Thymus (tissue), 14 donors: ENCODE data around the gene CD1B. TPM values are rescaled to one million over a fixed set of nuclear protein-coding genes. Genes with fewer than 3 reads are reported as not detected.
A peak's percentile ranks its signal among the peaks of the same experiment; 100 is the strongest.
"Not testable (repeated sequence)": the region's sequence is repeated elsewhere in the genome, so short reads cannot be mapped to it uniquely, and the experiment has no call there.

Experiments
- DNase-seq, 9 donors: peaks; one replicate each; pipeline ENCODE4 v3.0.0-alpha.2; 2013; ENCODE audit warnings: low spot score in 9 of 9, low read depth in 6 of 9, missing footprints in 1 of 9
- H3K27ac ChIP-seq, 2 donors: one replicate each; pipeline ENCODE4 v1.5.1; 2013; ENCODE audit warnings: control low read depth in 1 of 2, low read depth in 1 of 2, low read length in 1 of 2, mild to moderate bottlenecking in 1 of 2, moderate library complexity in 1 of 2
- H3K27me3 ChIP-seq, 2 donors: one replicate each; pipeline ENCODE4 v1.5.1; 2013; ENCODE audit warnings: low read length in 1 of 2; ENCODE audit not compliant: control insufficient read depth in 2 of 2, insufficient read depth in 1 of 2
- H3K36me3 ChIP-seq, 2 donors: one replicate each; pipeline ENCODE4 v1.5.1; 2013; ENCODE audit warnings: low read length in 1 of 2, mild to moderate bottlenecking in 1 of 2, moderate library complexity in 1 of 2; ENCODE audit not compliant: control insufficient read depth in 2 of 2, insufficient read depth in 2 of 2
- H3K4me1 ChIP-seq, 2 donors: one replicate each; pipeline ENCODE4 v1.5.1; 2013; ENCODE audit warnings: low read length in 2 of 2; ENCODE audit not compliant: control insufficient read depth in 2 of 2, insufficient read depth in 2 of 2
- H3K4me3 ChIP-seq, 2 donors: one replicate each; pipeline ENCODE4 v1.5.1; 2013; ENCODE audit warnings: low read length in 2 of 2, control low read depth in 1 of 2, mild to moderate bottlenecking in 1 of 2
- H3K9me3 ChIP-seq, 2 donors: one replicate each; pipeline ENCODE4 v1.5.1; 2013; ENCODE audit warnings: low read length in 1 of 2, mild to moderate bottlenecking in 1 of 2; ENCODE audit not compliant: control insufficient read depth in 2 of 2, insufficient read depth in 1 of 2
- WGBS: extraction: QIAGEN DNeasy Blood & Tissue Kit; methylation state at CpG from one replicate; pipeline ENCODE4 v1.1.7; 2013; 5-methylcytosine and 5-hydroxymethylcytosine counted together
- long read RNA-seq, 10 donors: transcript quantifications; one replicate each; lab custom pipeline, GENCODE V29; 2026
- polyA plus RNA-seq: library from polyadenylated mRNA; stranded (reverse); fragments of 200-250 nt; gene quantifications from one replicate; pipeline ENCODE4 v1.2.3, GENCODE V29; 2013
- total RNA-seq: library from RNA; stranded (reverse); fragments of 120-200 nt; gene quantifications from one replicate; pipeline ENCODE4 v1.2.4, GENCODE V29; 2013
- donor health status: healthy.

Gene CD1B
- total RNA-seq (456 TPM), polyA plus RNA-seq (44.2 TPM)
- long read RNA-seq, donor 1, transcript CD1B-201 (6 exons, 1,395 nt): major isoform, 12 of 260 reads
- long read RNA-seq, donor 1, transcript CD1B-202 (5 exons, 1,024 nt): major isoform, 12 of 260 reads
- long read RNA-seq, donor 1, partial matches to known transcripts: 197 of 260 reads
- long read RNA-seq, donor 1, other reads (novel, unspliced or antisense): 39 of 260 reads
- long read RNA-seq, donor 2, transcript CD1B-202 (5 exons, 1,024 nt): minor isoform, 131 of 1,078 reads
- long read RNA-seq, donor 2, transcript CD1B-201 (6 exons, 1,395 nt): major isoform, 161 of 1,078 reads
- long read RNA-seq, donor 2, partial matches to known transcripts: 717 of 1,078 reads
- long read RNA-seq, donor 2, other reads (novel, unspliced or antisense): 69 of 1,078 reads
- long read RNA-seq, donor 3, transcript CD1B-202 (5 exons, 1,024 nt): minor isoform, 175 of 1,506 reads
- long read RNA-seq, donor 3, transcript CD1B-201 (6 exons, 1,395 nt): major isoform, 217 of 1,506 reads
- long read RNA-seq, donor 3, partial matches to known transcripts: 962 of 1,506 reads
- long read RNA-seq, donor 3, other reads (novel, unspliced or antisense): 152 of 1,506 reads
- long read RNA-seq, donor 4, transcript CD1B-201 (6 exons, 1,395 nt): major isoform, 29 of 190 reads
- long read RNA-seq, donor 4, transcript CD1B-202 (5 exons, 1,024 nt): minor isoform, 23 of 190 reads
- long read RNA-seq, donor 4, partial matches to known transcripts: 123 of 190 reads
- long read RNA-seq, donor 4, other reads (novel, unspliced or antisense): 15 of 190 reads
- long read RNA-seq, donor 5, transcript CD1B-202 (5 exons, 1,024 nt): minor isoform, 100 of 770 reads
- long read RNA-seq, donor 5, transcript CD1B-201 (6 exons, 1,395 nt): major isoform, 118 of 770 reads
- long read RNA-seq, donor 5, partial matches to known transcripts: 504 of 770 reads
- long read RNA-seq, donor 5, other reads (novel, unspliced or antisense): 48 of 770 reads
- long read RNA-seq, donor 6, transcript CD1B-202 (5 exons, 1,024 nt): minor isoform, 39 of 445 reads
- long read RNA-seq, donor 6, transcript CD1B-201 (6 exons, 1,395 nt): major isoform, 64 of 445 reads
- long read RNA-seq, donor 6, partial matches to known transcripts: 281 of 445 reads
- long read RNA-seq, donor 6, other reads (novel, unspliced or antisense): 61 of 445 reads
- long read RNA-seq, donor 7, transcript CD1B-201 (6 exons, 1,395 nt): major isoform, 71 of 1,266 reads
- long read RNA-seq, donor 7, transcript CD1B-202 (5 exons, 1,024 nt): minor isoform, 46 of 1,266 reads
- long read RNA-seq, donor 7, partial matches to known transcripts: 1,076 of 1,266 reads
- long read RNA-seq, donor 7, other reads (novel, unspliced or antisense): 73 of 1,266 reads
- long read RNA-seq, donor 8, transcript CD1B-202 (5 exons, 1,024 nt): minor isoform, 26 of 202 reads
- long read RNA-seq, donor 8, transcript CD1B-201 (6 exons, 1,395 nt): major isoform, 36 of 202 reads
- long read RNA-seq, donor 8, partial matches to known transcripts: 109 of 202 reads
- long read RNA-seq, donor 8, other reads (novel, unspliced or antisense): 31 of 202 reads
- long read RNA-seq, donor 9, transcript CD1B-202 (5 exons, 1,024 nt): minor isoform, 39 of 522 reads
- long read RNA-seq, donor 9, transcript CD1B-201 (6 exons, 1,395 nt): major isoform, 86 of 522 reads
- long read RNA-seq, donor 9, partial matches to known transcripts: 350 of 522 reads
- long read RNA-seq, donor 9, other reads (novel, unspliced or antisense): 47 of 522 reads
- long read RNA-seq, donor 10, transcript CD1B-201 (6 exons, 1,395 nt): major isoform, 74 of 371 reads
- long read RNA-seq, donor 10, transcript CD1B-202 (5 exons, 1,024 nt): minor isoform, 50 of 371 reads
- long read RNA-seq, donor 10, partial matches to known transcripts: 210 of 371 reads
- long read RNA-seq, donor 10, other reads (novel, unspliced or antisense): 37 of 371 reads

- Histone ChIP-seq H3K27ac (peak within 1 kb of the TSS; percentile 89 to 98), H3K4me1 (peaks cover 10 to 28% of the 10 kb centered on the region in 2 donors), H3K36me3 (peaks cover 8 to 19% of the 10 kb centered on the region in 2 donors), H3K27me3 (no peaks in the 10 kb centered on the region), H3K9me3 (peaks cover 1 to 11% of the 10 kb centered on the region in 2 donors), H3K4me3 (peak within 1 kb of the TSS; percentile 59 to 89)
- 19% methylated on average over 2 of the region's 2 CpGs for WGBS
- DNase-seq: peak in 8 of 9 donors; percentile 34 to 71 (median 38)
These were observed at the start of gene CD1B for GRCh38 chr1:158331481-158332150. Gene CD1B (minus strand): TSS chr1:158331531. CDS start chr1:158331423, 108 bp downstream.

DNA sequence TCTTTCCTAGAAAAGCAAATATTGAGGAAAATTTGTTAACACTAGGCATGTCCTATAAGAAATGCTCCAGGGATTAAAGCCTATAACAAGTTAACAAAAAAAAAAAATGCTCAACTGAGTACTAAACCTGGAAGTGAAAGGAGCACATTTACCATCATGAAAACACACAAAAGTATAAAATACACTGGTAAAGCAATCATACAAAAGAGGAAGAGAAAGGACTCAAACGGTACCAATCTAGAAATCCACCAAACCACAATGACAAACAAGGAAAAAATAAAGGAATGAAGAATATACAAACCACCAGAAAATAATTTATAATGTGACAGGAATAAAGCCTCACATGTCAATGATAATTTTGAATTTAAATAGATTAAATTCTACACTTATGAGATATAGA is 43.5 kb upstream of the CD1B start:
- Histone ChIP-seq H3K4me1 (no peaks in the 10 kb centered on the region), H3K27ac (no peak overlapping the region), H3K4me3 (no peak overlapping the region), H3K9me3 (peaks cover 2 to 24% of the 10 kb centered on the region in 2 donors), H3K27me3 (no peaks in the 10 kb centered on the region), H3K36me3 (peaks cover 5 to 6% of the 10 kb centered on the region in 2 donors)
- no peak for DNase-seq
- WGBS: 19% methylated on average over 1 of the region's 1 CpG

DNA sequence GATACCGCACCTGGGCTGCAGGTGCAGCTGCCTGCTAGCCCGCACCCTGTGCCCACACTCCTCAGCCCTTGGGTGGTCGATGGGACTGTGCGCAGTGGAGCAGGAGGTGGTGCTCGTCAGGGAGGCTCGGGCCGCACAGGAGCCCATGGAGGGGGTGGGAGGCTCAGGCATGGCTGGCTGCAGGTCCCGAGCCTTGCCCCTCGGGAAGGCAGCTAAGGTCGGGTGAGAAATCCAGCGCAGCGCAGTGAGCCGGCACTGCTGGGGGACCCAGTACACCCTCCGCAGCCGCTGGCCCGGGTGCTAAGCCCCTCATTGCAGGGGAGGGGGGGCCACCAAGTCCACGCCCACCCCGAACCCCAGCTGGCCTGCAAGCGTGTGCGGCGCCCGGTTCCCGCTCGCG is 42.8 kb upstream of the CD1B start:
- 97% methylated on average over 25 of the region's 25 CpGs for WGBS
- H3K27ac ChIP-seq, H3K4me3 ChIP-seq, H3K4me1 ChIP-seq, H3K27me3 ChIP-seq, DNase-seq, H3K36me3 ChIP-seq: not testable (repeated sequence)
- peaks cover 2 to 25% of the 10 kb centered on the region in 2 donors for H3K9me3 ChIP-seq

DNA sequence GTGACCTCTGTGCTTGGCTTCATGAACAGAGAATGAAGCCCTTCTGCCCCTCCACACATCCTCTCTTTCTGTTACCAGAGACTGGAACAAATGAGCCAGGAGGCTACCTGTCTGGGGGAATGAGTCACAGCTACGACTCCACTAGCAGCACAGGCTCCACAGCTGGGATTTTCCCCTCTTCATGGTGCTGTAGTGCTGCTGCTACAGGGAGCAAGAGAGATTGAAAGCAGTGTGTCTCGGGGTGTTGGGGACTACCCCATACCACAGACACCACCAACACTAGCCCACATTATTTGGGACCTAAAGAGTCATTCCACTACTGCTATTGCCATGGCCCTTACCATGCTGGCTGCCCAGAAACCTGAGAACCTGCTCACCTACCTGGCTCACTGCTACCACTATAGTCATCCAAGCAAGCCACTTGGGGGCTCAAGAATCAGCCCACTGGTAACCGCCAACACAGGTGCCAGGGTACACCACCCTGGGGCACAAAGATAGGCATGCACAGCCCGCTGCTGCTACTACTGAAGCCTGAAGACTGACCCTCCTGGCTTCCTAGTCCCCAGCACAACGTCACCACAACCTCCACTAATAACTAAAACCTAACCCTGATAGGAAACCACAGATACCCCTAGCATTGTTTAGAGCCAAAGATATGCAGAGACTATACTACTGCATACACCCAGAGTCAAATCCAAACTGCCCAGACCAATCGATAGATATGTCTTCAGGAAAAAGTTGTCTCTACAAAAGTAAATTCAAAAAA is 40.0 kb upstream of the CD1B start:
- Histone ChIP-seq H3K4me1 (peaks cover 0 to 2% of the 10 kb centered on the region in 2 donors), H3K27me3 (no peaks in the 10 kb centered on the region), H3K9me3 (peaks cover 2 to 29% of the 10 kb centered on the region in 2 donors), H3K36me3 (peaks cover 11% of the 10 kb centered on the region in 2 donors), H3K4me3 (no peak overlapping the region), H3K27ac (no peak overlapping the region)
- WGBS: 92% methylated on average over 6 of the region's 6 CpGs
- no peak for DNase-seq

- Histone ChIP-seq H3K4me3 (no peak overlapping the region), H3K4me1 (peaks cover 25 to 27% of the 10 kb centered on the region in 2 donors), H3K36me3 (peaks cover 20 to 23% of the 10 kb centered on the region in 2 donors), H3K9me3 (peaks cover 0 to 22% of the 10 kb centered on the region in 2 donors), H3K27ac (no peak overlapping the region), H3K27me3 (no peaks in the 10 kb centered on the region)
- no peak for DNase-seq
These were observed 35.5 kb upstream of the CD1B start for GRCh38 chr1:158366783-158367182.

- peak overlapping the region; percentile 91 to 92 for H3K27ac ChIP-seq
- no peaks in the 10 kb centered on the region for H3K27me3 ChIP-seq
- peaks cover 0 to 7% of the 10 kb centered on the region in 2 donors for H3K9me3 ChIP-seq
- peak overlapping the region; percentile 53 to 67 for H3K4me3 ChIP-seq
- DNase-seq: no peak
- WGBS: 55% methylated on average over 1 of the region's 1 CpG
- H3K4me1 ChIP-seq: peaks cover 29 to 48% of the 10 kb centered on the region in 2 donors
- H3K36me3 ChIP-seq: peaks cover 12 to 30% of the 10 kb centered on the region in 2 donors
These were observed 31.6 kb upstream of the CD1B start for GRCh38 chr1:158362941-158363340.

DNA sequence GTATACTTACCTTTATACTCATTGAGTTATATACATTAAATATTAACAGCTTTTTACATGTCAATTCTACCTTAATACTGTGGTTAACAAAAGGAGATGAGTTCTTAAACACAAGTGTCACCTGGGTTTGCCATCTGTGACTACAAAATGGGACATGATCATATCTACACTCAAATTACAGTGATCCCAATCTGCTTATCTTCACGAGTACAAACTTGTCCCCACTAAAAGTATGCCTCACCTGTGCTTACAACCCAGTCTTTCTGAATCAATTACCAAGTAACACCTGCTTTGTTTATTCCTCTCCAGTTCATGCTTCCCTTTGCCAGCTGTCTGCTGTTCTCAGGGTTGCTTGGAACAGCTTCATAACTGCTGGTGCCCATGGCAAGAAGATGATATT is 31.2 kb upstream of the CD1B start:
- Histone ChIP-seq H3K27me3 (no peaks in the 10 kb centered on the region), H3K27ac (peak overlapping the region; percentile 91 to 92), H3K36me3 (peaks cover 12 to 32% of the 10 kb centered on the region in 2 donors), H3K4me3 (peak overlapping the region; percentile 53 to 67), H3K9me3 (peaks cover 0 to 7% of the 10 kb centered on the region in 2 donors), H3K4me1 (peaks cover 29 to 51% of the 10 kb centered on the region in 2 donors)
- 7% methylated on average over 1 of the region's 1 CpG for WGBS
- DNase-seq: peak in 7 of 9 donors; percentile 58 to 89 (median 77)
